ENCODE data around the gene SPOCK1.

Gene SPOCK1

DNA sequence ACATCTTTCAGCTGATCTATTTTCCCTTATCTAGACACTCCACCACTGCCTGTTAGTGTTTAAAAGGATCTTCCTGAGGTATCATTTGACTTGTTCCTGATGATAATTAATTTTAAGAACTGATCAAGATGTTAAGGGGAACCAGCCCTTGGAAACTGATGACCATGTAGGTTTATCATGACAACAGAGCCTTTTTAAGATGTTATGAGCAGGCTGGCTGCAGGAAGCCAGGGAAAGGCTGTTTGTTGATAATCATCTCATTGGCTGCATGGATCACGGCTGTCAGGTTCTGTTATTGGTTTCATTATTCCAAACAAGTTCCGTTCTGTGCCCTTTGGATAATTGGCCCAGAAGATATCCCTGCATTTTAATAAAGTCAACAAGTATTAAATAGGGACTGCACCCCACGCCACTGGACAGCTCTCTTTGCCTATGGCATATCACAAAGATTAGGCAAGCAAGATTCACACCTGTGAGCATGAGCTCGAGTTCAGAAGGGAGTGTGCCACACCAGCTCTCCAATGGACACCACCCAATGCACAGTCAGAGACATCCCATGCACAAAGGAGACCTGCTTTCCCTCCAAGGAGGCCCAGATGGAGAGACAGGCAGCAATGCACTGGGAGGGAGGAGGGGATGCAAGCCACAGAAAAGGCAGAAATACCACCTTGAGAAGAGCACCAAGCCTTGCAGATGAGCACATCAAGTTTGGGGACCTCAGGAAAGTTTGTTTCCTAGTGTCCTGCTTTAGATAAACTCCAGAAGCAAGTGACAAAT, 88.7 kb downstream of the SPOCK1 start:
- DNase-seq (ENCODE audit: extremely low read depth, insufficient read length): no peak
- Histone ChIP-seq H3K4me3 (replicated peaks; ENCODE audit: low read depth, low read length) (no peak overlapping the region), H3K27me3 (replicated peaks; ENCODE audit: control insufficient read depth, insufficient read depth, low read length) (no peaks in the 10 kb centered on the region; the same call in 1 of the 2 replicates), H3K36me3 (ENCODE audit: control insufficient read depth, insufficient read depth, low read length) (no peaks in the 10 kb centered on the region)
- no peak for TF ChIP-seq CTCF (IDR thresholded peaks at IDR 0.05; ENCODE audit: insufficient read depth, low read length, poor library complexity, severe bottlenecking)

DNA sequence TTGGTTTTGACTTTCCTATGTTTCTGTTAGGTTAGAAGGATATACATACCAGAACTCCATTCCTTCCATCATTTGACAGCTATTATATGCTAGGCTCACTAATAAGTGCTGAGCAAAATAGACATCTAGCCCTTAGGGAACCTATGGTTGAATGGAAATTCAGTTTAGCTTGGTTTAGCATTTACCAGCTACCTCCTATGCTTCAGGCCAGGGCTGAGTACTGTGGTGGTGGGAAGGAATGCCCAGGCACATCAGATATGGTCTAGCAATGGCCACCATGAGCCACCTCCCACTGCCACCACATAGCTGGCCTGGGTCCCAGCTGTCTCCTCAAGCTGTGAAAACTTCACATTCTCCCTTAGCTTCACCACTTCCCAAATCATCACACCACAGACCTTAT, 89.4 kb downstream of the SPOCK1 start:
- Histone ChIP-seq H3K4me3 (replicated peaks; ENCODE audit: low read depth, low read length) (no peak overlapping the region), H3K27me3 (replicated peaks; ENCODE audit: control insufficient read depth, insufficient read depth, low read length) (no peaks in the 10 kb centered on the region; the same call in 1 of the 2 replicates), H3K36me3 (ENCODE audit: control insufficient read depth, insufficient read depth, low read length) (no peaks in the 10 kb centered on the region)
- no peak for DNase-seq (ENCODE audit: extremely low read depth, insufficient read length)
- TF ChIP-seq CTCF (IDR thresholded peaks at IDR 0.05; ENCODE audit: insufficient read depth, low read length, poor library complexity, severe bottlenecking): no peak

DNA sequence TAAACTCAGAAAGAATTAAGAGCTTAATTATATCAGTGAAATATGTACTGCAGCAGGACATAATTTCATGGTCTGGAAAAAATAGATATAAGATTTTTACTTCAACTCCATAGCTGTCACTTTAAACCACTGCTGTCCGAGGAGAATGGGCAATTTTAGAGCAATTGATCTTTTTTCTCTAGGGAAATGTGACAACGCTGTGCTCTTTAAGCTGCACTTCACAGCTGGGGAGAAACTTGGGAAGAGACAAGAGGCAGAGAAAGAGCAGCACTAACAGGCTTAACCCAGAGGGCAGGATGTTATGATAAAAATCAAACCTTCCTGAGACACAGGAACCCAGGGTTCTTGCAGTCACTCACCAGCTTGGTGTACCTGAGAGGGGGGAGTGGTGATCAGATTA, 92.0 kb downstream of the SPOCK1 start:
- no peak for TF ChIP-seq CTCF (IDR thresholded peaks at IDR 0.05; ENCODE audit: insufficient read depth, low read length, poor library complexity, severe bottlenecking)
- Histone ChIP-seq H3K36me3 (ENCODE audit: control insufficient read depth, insufficient read depth, low read length) (no peaks in the 10 kb centered on the region), H3K27me3 (replicated peaks; ENCODE audit: control insufficient read depth, insufficient read depth, low read length) (peaks cover 1% of the 10 kb centered on the region; the same call in 1 of the 2 replicates), H3K4me3 (replicated peaks; ENCODE audit: low read depth, low read length) (no peak overlapping the region)
- DNase-seq (ENCODE audit: extremely low read depth, insufficient read length): no peak

- Histone ChIP-seq H3K27me3 (replicated peaks; ENCODE audit: control insufficient read depth, insufficient read depth, low read length) (peaks cover 1% of the 10 kb centered on the region; the same call in 1 of the 2 replicates), H3K36me3 (ENCODE audit: control insufficient read depth, insufficient read depth, low read length) (no peaks in the 10 kb centered on the region), H3K4me3 (replicated peaks; ENCODE audit: low read depth, low read length) (no peak overlapping the region)
- DNase-seq (ENCODE audit: extremely low read depth, insufficient read length): no peak
- TF ChIP-seq CTCF (IDR thresholded peaks at IDR 0.05; ENCODE audit: insufficient read depth, low read length, poor library complexity, severe bottlenecking): no peak
These were observed 93.7 kb downstream of the SPOCK1 start for GRCh38 chr5:137405393-137405792.

- Histone ChIP-seq H3K36me3 (ENCODE audit: control insufficient read depth, insufficient read depth, low read length) (no peaks in the 10 kb centered on the region), H3K4me3 (replicated peaks; ENCODE audit: low read depth, low read length) (no peak overlapping the region), H3K27me3 (replicated peaks; ENCODE audit: control insufficient read depth, insufficient read depth, low read length) (peaks cover 1% of the 10 kb centered on the region; the same call in 1 of the 2 replicates)
- no peak for DNase-seq (ENCODE audit: extremely low read depth, insufficient read length)
- no peak for TF ChIP-seq CTCF (IDR thresholded peaks at IDR 0.05; ENCODE audit: insufficient read depth, low read length, poor library complexity, severe bottlenecking)
These were observed 95.3 kb downstream of the SPOCK1 start for GRCh38 chr5:137403869-137404268.
